Measurements from ENCODE around the gene P3H2.

Gene P3H2

DNA sequence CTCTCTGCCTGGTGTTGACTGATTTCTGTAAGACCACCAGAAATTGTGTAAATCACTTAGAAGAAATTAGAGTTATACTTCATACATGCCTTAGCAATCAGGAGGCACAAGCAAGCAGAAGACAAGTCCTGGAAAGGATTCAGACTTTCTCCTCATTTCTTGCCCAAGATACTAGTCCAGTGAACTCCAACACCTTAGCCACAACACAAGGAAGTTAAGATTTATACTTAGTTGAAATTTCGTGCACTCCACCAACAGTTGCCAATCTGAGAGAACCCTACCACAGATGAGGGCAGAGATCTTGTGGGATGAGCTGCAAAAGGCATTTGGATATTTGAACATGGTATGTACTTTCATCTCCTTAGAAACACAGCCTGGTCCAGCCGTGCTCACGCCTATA, 2.3 kb downstream of the P3H2 start:
- no peak overlapping the region for H2AFZ ChIP-seq (ENCODE audit: low read depth, low read length)
- no peak for ATAC-seq (ENCODE audit: insufficient read depth, low read depth)
- no peak overlapping the region for H3K27ac ChIP-seq (ENCODE audit: low read length)
- H3K36me3 ChIP-seq (ENCODE audit: insufficient read depth, low read length) = no peaks in the 10 kb centered on the region
- no peak overlapping the region for H3K9ac ChIP-seq (ENCODE audit: low read depth, low read length)
- no peaks in the 10 kb centered on the region for H4K20me1 ChIP-seq (ENCODE audit: insufficient read depth, low read length)
- no peak for TF ChIP-seq EZH2 (IDR thresholded peaks at IDR 0.05; ENCODE audit: borderline replicate concordance, low read depth, low read length, severe bottlenecking)
- TF ChIP-seq, protein P1, sequence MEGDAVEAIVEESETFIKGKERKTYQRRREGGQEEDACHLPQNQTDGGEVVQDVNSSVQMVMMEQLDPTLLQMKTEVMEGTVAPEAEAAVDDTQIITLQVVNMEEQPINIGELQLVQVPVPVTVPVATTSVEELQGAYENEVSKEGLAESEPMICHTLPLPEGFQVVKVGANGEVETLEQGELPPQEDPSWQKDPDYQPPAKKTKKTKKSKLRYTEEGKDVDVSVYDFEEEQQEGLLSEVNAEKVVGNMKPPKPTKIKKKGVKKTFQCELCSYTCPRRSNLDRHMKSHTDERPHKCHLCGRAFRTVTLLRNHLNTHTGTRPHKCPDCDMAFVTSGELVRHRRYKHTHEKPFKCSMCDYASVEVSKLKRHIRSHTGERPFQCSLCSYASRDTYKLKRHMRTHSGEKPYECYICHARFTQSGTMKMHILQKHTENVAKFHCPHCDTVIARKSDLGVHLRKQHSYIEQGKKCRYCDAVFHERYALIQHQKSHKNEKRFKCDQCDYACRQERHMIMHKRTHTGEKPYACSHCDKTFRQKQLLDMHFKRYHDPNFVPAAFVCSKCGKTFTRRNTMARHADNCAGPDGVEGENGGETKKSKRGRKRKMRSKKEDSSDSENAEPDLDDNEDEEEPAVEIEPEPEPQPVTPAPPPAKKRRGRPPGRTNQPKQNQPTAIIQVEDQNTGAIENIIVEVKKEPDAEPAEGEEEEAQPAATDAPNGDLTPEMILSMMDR (IDR thresholded peaks at IDR 0.05; ENCODE audit: borderline replicate concordance, extremely low read depth, low read length, poor library complexity, severe bottlenecking) = no peak
- H3K9me3 ChIP-seq (ENCODE audit: insufficient read depth, low read length, severe bottlenecking) = no peaks in the 10 kb centered on the region
- no peak overlapping the region for H3K4me3 ChIP-seq (ENCODE audit: low read depth in 1 of 2, low read length in 2 of 2)
- no peaks in the 10 kb centered on the region for H3K79me2 ChIP-seq (ENCODE audit: insufficient read depth, low read length)
- no peaks in the 10 kb centered on the region for H3K27me3 ChIP-seq (ENCODE audit: insufficient read depth, low read length, poor library complexity)
- no peaks in the 10 kb centered on the region for H3K4me1 ChIP-seq (ENCODE audit: insufficient read depth, low read length)
- H3K4me2 ChIP-seq (ENCODE audit: insufficient read depth, low read length) = no peak overlapping the region
- DNase-seq = no peak

DNA sequence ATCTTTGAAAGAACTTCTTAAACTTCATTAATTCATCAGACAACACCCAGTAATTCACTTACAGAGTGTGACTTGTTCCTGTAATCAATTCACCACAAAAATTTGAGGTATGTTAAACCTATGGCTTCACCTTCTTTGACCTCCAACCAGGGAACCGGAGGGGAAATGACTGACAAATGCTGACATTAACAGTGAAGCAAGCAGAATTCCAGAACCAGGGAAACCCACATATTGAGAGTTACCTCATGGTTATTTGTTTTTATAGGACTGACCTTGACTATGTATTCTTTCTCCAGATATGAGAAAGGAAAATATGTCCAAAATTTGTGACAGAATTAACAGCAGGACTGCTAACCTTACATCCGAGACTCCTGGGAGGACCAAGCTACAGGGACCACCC, 2.7 kb downstream of the P3H2 start:
- H3K4me1 ChIP-seq (ENCODE audit: insufficient read depth, low read length) = no peaks in the 10 kb centered on the region
- no peaks in the 10 kb centered on the region for H3K79me2 ChIP-seq (ENCODE audit: insufficient read depth, low read length)
- no peaks in the 10 kb centered on the region for H3K9me3 ChIP-seq (ENCODE audit: insufficient read depth, low read length, severe bottlenecking)
- ATAC-seq (ENCODE audit: insufficient read depth, low read depth) = no peak
- no peaks in the 10 kb centered on the region for H4K20me1 ChIP-seq (ENCODE audit: insufficient read depth, low read length)
- H3K27ac ChIP-seq (ENCODE audit: low read length) = no peak overlapping the region
- TF ChIP-seq, protein P1 (IDR thresholded peaks at IDR 0.05; ENCODE audit: borderline replicate concordance, extremely low read depth, low read length, poor library complexity, severe bottlenecking) = no peak
- TF ChIP-seq EZH2 (IDR thresholded peaks at IDR 0.05; ENCODE audit: borderline replicate concordance, low read depth, low read length, severe bottlenecking) = no peak
- H3K9ac ChIP-seq (ENCODE audit: low read depth, low read length) = no peak overlapping the region
- no peak overlapping the region for H3K4me3 ChIP-seq (ENCODE audit: low read depth in 1 of 2, low read length in 2 of 2)
- DNase-seq = no peak
- H2AFZ ChIP-seq (ENCODE audit: low read depth, low read length) = no peak overlapping the region
- no peak overlapping the region for H3K4me2 ChIP-seq (ENCODE audit: insufficient read depth, low read length)
- H3K36me3 ChIP-seq (ENCODE audit: insufficient read depth, low read length) = no peaks in the 10 kb centered on the region
- no peaks in the 10 kb centered on the region for H3K27me3 ChIP-seq (ENCODE audit: insufficient read depth, low read length, poor library complexity)

DNA sequence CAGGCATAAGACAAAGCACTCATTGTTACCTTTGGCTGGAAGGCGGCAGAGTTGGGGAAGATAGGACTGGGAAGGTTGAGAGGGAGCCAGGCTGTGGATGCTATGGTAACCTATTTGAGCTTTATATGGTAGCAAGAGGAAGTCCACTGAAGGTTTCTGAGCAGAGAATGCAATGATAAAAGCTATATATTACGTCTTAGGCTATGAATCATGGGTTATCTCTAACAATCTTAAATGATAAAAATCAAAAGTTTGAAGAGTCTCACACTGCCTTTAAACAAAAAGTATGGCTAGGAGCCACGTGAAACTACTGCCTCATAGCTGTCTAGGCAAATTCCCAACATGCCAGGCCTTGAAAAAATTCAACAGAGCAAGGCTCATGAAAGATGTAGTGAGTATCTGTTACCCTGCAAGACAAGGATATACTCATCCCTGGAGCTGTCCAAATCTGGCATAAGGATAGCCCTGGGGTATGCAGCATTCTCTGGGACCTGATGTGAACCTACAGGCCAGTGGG, 4.1 kb downstream of the P3H2 start:
- ATAC-seq (ENCODE audit: insufficient read depth, low read depth) (no peak), DNase-seq (no peak)
- no peaks in the 10 kb centered on the region for H4K20me1 ChIP-seq (ENCODE audit: insufficient read depth, low read length)
- no peaks in the 10 kb centered on the region for H3K27me3 ChIP-seq (ENCODE audit: insufficient read depth, low read length, poor library complexity)
- no peak overlapping the region for H3K27ac ChIP-seq (ENCODE audit: low read length)
- no peak overlapping the region for H3K9ac ChIP-seq (ENCODE audit: low read depth, low read length)
- no peaks in the 10 kb centered on the region for H3K4me1 ChIP-seq (ENCODE audit: insufficient read depth, low read length)
- no peaks in the 10 kb centered on the region for H3K36me3 ChIP-seq (ENCODE audit: insufficient read depth, low read length)
- no peaks in the 10 kb centered on the region for H3K79me2 ChIP-seq (ENCODE audit: insufficient read depth, low read length)
- no peak overlapping the region for H3K4me2 ChIP-seq (ENCODE audit: insufficient read depth, low read length)
- H3K9me3 ChIP-seq (ENCODE audit: insufficient read depth, low read length, severe bottlenecking) = no peaks in the 10 kb centered on the region
- TF ChIP-seq, protein P1 (IDR thresholded peaks at IDR 0.05; ENCODE audit: borderline replicate concordance, extremely low read depth, low read length, poor library complexity, severe bottlenecking) = no peak
- no peak for TF ChIP-seq EZH2 (IDR thresholded peaks at IDR 0.05; ENCODE audit: borderline replicate concordance, low read depth, low read length, severe bottlenecking)
- H3K4me3 ChIP-seq (ENCODE audit: low read depth in 1 of 2, low read length in 2 of 2) = no peak overlapping the region
- H2AFZ ChIP-seq (ENCODE audit: low read depth, low read length) = no peak overlapping the region

DNA sequence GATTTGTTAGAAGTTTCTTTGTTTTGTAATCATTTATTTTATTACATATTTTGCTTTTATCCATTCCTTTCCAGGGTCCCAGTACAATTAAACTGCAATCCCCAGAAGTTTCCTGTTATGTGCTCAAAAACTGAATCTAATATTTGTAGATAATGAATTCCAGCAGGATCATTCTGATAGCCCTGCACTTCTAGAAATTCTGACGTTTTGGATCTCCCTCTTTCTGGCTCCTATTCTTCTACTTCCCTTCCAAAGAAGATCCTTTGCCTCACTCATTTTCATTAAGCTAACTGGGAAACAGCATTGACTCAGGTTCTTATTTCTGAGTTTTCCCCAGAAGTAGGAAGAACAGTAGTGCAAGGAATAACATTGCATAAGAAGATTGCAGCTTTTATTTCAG, 9.9 kb downstream of the P3H2 start:
- Histone ChIP-seq H3K36me3 (ENCODE audit: insufficient read depth, low read length) (no peaks in the 10 kb centered on the region), H3K79me2 (ENCODE audit: insufficient read depth, low read length) (no peaks in the 10 kb centered on the region), H2AFZ (ENCODE audit: low read depth, low read length) (no peak overlapping the region), H3K4me2 (ENCODE audit: insufficient read depth, low read length) (no peak overlapping the region), H3K27me3 (ENCODE audit: insufficient read depth, low read length, poor library complexity) (no peaks in the 10 kb centered on the region), H3K4me1 (ENCODE audit: insufficient read depth, low read length) (no peaks in the 10 kb centered on the region), H3K27ac (ENCODE audit: low read length) (no peak overlapping the region), H3K9me3 (ENCODE audit: insufficient read depth, low read length, severe bottlenecking) (no peaks in the 10 kb centered on the region), H4K20me1 (ENCODE audit: insufficient read depth, low read length) (no peaks in the 10 kb centered on the region), H3K9ac (ENCODE audit: low read depth, low read length) (no peak overlapping the region), H3K4me3 (ENCODE audit: low read depth in 1 of 2, low read length in 2 of 2) (no peak overlapping the region)
- DNase-seq (no peak), ATAC-seq (ENCODE audit: insufficient read depth, low read depth) (no peak)
- no peak for TF ChIP-seq EZH2 (IDR thresholded peaks at IDR 0.05; ENCODE audit: borderline replicate concordance, low read depth, low read length, severe bottlenecking)
- TF ChIP-seq, protein P1 (IDR thresholded peaks at IDR 0.05; ENCODE audit: borderline replicate concordance, extremely low read depth, low read length, poor library complexity, severe bottlenecking) = no peak
